K562 (cell line): Measurements from ENCODE around the gene AMMECR1L. TPM values are rescaled to one million over a fixed set of nuclear protein-coding genes. Genes with fewer than 3 reads are reported as not detected.

ENCODE experiments used
- ATAC-seq: fragments of 200-7000 bp; cut with Tn5 transposase; 3 replicates; pipeline ENCODE4 v1.9.1; 2020; ENCODE audit warnings: moderate library complexity
- BruUV-seq: library from RNA; stranded (reverse); fragments of 400-500 nt; replicated peaks from 2 replicates; lab custom pipeline; 2021; lab: Mats Ljungman, UMichigan
- CTCF ChIA-PET: fragments of 300-600 bp; formaldehyde crosslinking; extraction: SDS; loops from one replicate; lab custom pipeline; 2021; ENCODE audit warnings: low intra/inter-chr PET ratio; lab: Yijun Ruan, JAX
- POLR2A ChIA-PET: fragments of 300-600, 350-650 bp; sonication (Branson Sonifier 250); formaldehyde crosslinking; extraction: SDS; loops from one replicate; lab custom pipeline; 2021; ENCODE audit warnings: antibody characterized with exemption, inconsistent platforms; lab: Yijun Ruan, JAX
- DNase-seq, 4 experiments: peaks; one replicate each; pipeline versions ENCODE4 v3.0.0 to v3.0.0-alpha.2; 2011 to 2018; ENCODE audit warnings: low spot score in 3 of 4, mixed read lengths in 3 of 4; ENCODE audit errors: extremely low read depth in 1 of 4
- FAIRE-seq: peaks from 2 replicates; lab custom pipeline; 2011; peaks lifted over from hg19 to GRCh38; lab: Jason Lieb, UNC
- H2AFZ ChIP-seq: 2 replicates; pipeline ENCODE4 v1.6.0; 2011; ENCODE audit warnings: low read depth, low read length, control low read depth, inconsistent platforms
- H3K27ac ChIP-seq: fragments of 200-600 bp; 3 replicates; pipeline ENCODE4 v1.8.0; 2011; ENCODE audit warnings: low read depth, mild to moderate bottlenecking, control low read depth, inconsistent platforms, low read length, moderate library complexity, mixed read lengths; ENCODE audit errors: extremely low read depth
- H3K27me3 ChIP-seq, 2 experiments: fragments of 300-600 bp in 1 of 2; 2 replicates in 1 of 2; 3 replicates in 1 of 2; pipeline versions ENCODE4 v1.6.0 to v1.8.0; 2011; ENCODE audit warnings: inconsistent platforms in 2 of 2, low read length in 2 of 2, mild to moderate bottlenecking in 1 of 2, mixed read lengths in 1 of 2, moderate library complexity in 1 of 2; ENCODE audit not compliant: control insufficient read depth in 2 of 2, insufficient read depth in 2 of 2
- H3K36me3 ChIP-seq: fragments of 300-600 bp; 3 replicates; pipeline ENCODE4 v1.8.0; 2011; ENCODE audit warnings: mild to moderate bottlenecking, low read length, inconsistent platforms; ENCODE audit not compliant: control insufficient read depth, insufficient read depth
- H3K4me1 ChIP-seq, 2 experiments: fragments of 200-600 bp in 1 of 2; replicated peaks in 1 of 2; 2 replicates in 1 of 2; 3 replicates in 1 of 2; pipeline versions ENCODE4 v1.5.1 to v1.8.0; 2011; ENCODE audit warnings: inconsistent platforms in 2 of 2, low read length in 2 of 2, mild to moderate bottlenecking in 1 of 2, mixed read lengths in 1 of 2, moderate library complexity in 1 of 2; ENCODE audit not compliant: control insufficient read depth in 2 of 2, insufficient read depth in 2 of 2
- H3K4me2 ChIP-seq: 2 replicates; pipeline ENCODE4 v1.6.1; 2011; ENCODE audit warnings: low read length, control low read depth, inconsistent platforms, mixed read lengths; ENCODE audit not compliant: insufficient read depth
- H3K4me3 ChIP-seq: fragments of 200-600 bp; sonication (generic), shearing (Covaris generic); 2 replicates; pipeline ENCODE4 v1.5.1; 2016; ENCODE audit warnings: control low read depth, inconsistent platforms
- H3K79me2 ChIP-seq: fragments of 200-600 bp; 3 replicates; pipeline ENCODE4 v1.8.0; 2011; ENCODE audit warnings: low read length, inconsistent platforms; ENCODE audit not compliant: control insufficient read depth, insufficient read depth
- H3K9ac ChIP-seq, 2 experiments: 2 replicates each; pipeline versions ENCODE4 v1.6.0 to v1.6.1; 2011; ENCODE audit warnings: low read depth in 2 of 2, low read length in 2 of 2, control low read depth in 1 of 2, inconsistent platforms in 1 of 2, mild to moderate bottlenecking in 1 of 2, mixed read lengths in 1 of 2; ENCODE audit not compliant: insufficient read depth in 1 of 2
- H3K9me1 ChIP-seq: one replicate; pipeline ENCODE4 v1.6.0; 2011; ENCODE audit warnings: inconsistent platforms, mild to moderate bottlenecking, low read length, moderate library complexity; ENCODE audit not compliant: control insufficient read depth, insufficient read depth
- H3K9me3 ChIP-seq: replicated peaks from 2 replicates; pipeline ENCODE4 v1.5.1; 2011; ENCODE audit warnings: low read depth, low read length, inconsistent platforms; ENCODE audit not compliant: control insufficient read depth, insufficient read depth
- H4K20me1 ChIP-seq: replicated peaks from 2 replicates; pipeline ENCODE4 v1.6.1; 2011; ENCODE audit warnings: low read length, inconsistent platforms, mixed read lengths; ENCODE audit not compliant: control insufficient read depth, insufficient read depth
- HSF4 ChIP-seq: fragments of 250-450 bp; sonication (Bioruptor Pico); IDR thresholded peaks from 2 replicates; pipeline ENCODE4 v2.1.2; 2022; ENCODE audit warnings: mild to moderate bottlenecking, moderate library complexity, borderline replicate concordance
- ILK ChIP-seq: fragments of 450-650 bp; IDR thresholded peaks from 2 replicates; pipeline ENCODE4 v1.6.1; 2016; ENCODE audit warnings: missing genetic modification characterization, low read depth, mild to moderate bottlenecking, missing compliant biosample characterization, moderate library complexity, borderline replicate concordance
- NCOA2 ChIP-seq, 2 experiments: fragments of 450-650 bp; IDR thresholded peaks; 2 replicates each; pipeline ENCODE4 v1.6.1; 2018; ENCODE audit warnings: mild to moderate bottlenecking in 2 of 2, moderate library complexity in 1 of 2; ENCODE audit not compliant: partially characterized antibody in 2 of 2
- NCOR1 ChIP-seq: fragments of 450-650 bp; IDR thresholded peaks from 2 replicates; pipeline ENCODE4 v1.6.1; 2016; ENCODE audit warnings: mild to moderate bottlenecking, moderate library complexity
- SRSF1 ChIP-seq: fragments of 200-400 bp; formaldehyde crosslinking; IDR thresholded peaks from 2 replicates; pipeline ENCODE4 v1.6.1; 2017; ENCODE audit warnings: mild to moderate bottlenecking, low read depth, low read length, moderate library complexity
- XRCC5 ChIP-seq: fragments of 200-400 bp; formaldehyde crosslinking; IDR thresholded peaks from 2 replicates; pipeline ENCODE4 v1.6.1; 2017; ENCODE audit warnings: low read depth, mild to moderate bottlenecking, low read length
- ZC3H11A ChIP-seq: IDR thresholded peaks from 2 replicates; pipeline ENCODE4 v1.6.1; 2012; ENCODE audit warnings: low read depth, low read length, improper control_type of control experiment
- WGBS: fragments of 100-300 bp; shearing (Covaris generic); methylation state at CpG from one replicate; pipeline ENCODE4 v1.1.6; 2016; ENCODE audit warnings: low coverage, mixed read lengths; ENCODE audit not compliant: insufficient coverage; ENCODE audit errors: missing lambda C conversion rate; 5-methylcytosine and 5-hydroxymethylcytosine counted together
- in situ Hi-C: fragments of 300-500 bp; cut with MboI; formaldehyde crosslinking; loops from 4 replicates; pipeline ENCODE4 v1.15.0; 2018; ENCODE audit warnings: inconsistent platforms, mixed read lengths
- intact Hi-C: fragments of 100-400 bp; cut with micrococcal nuclease; formaldehyde crosslinking; loops from 2 replicates; pipeline ENCODE4 v1.14.2; 2022
- polyA plus RNA-seq, 8 experiments: library from polyadenylated mRNA; depleted of rRNA in 4 of 8; stranded (reverse) in 5 of 8; unstranded in 3 of 8; fragments of >200 nt; fragmentation: Nextera tagmentation in 2 of 8; fragmentation: Illumina TruSeq in 1 of 8; extraction: Ambion mirVana in 2 of 8; extraction: Trizol in 1 of 8; gene quantifications; 2 replicates each; pipeline versions ENCODE4 v1.2.1 to v1.2.3, GENCODE V29; 2011 to 2014; ENCODE audit warnings: inconsistent platforms in 1 of 8, missing spikeins in 1 of 8
- total RNA-seq, 7 experiments: library from RNA; depleted of rRNA in 6 of 7; stranded (reverse); fragments of >200 nt in 6 of 7; fragmentation: Illumina TruSeq in 2 of 7; extraction: Trizol in 2 of 7; gene quantifications; 2 replicates each; pipeline versions ENCODE4 v1.2.1 to v1.2.3, GENCODE V29; 2011 to 2021; ENCODE audit warnings: low replicate concordance in 1 of 7
- TF ChIP-seq, protein P1 (sequence below): fragments of 450-650 bp; formaldehyde crosslinking; IDR thresholded peaks from 2 replicates; pipeline ENCODE4 v1.4.0; 2020; ENCODE audit warnings: mild to moderate bottlenecking, mixed read lengths
- TF ChIP-seq, protein P2 (sequence below): fragments of 450-650 bp; IDR thresholded peaks from 2 replicates; pipeline ENCODE4 v1.6.1; 2016; ENCODE audit warnings: mild to moderate bottlenecking
- TF ChIP-seq, protein P3 (sequence below): fragments of 450-650 bp; IDR thresholded peaks from 2 replicates; pipeline ENCODE4 v1.6.1; 2016

The AMMECR1L gene
- total and polyA plus RNA-seq, 9 of the 15 experiments (the other 6 are each of a cell fraction or from before 2014, with no cell fraction given), result 3.7 to 15.3 (median 9.1) TPM

DNA sequence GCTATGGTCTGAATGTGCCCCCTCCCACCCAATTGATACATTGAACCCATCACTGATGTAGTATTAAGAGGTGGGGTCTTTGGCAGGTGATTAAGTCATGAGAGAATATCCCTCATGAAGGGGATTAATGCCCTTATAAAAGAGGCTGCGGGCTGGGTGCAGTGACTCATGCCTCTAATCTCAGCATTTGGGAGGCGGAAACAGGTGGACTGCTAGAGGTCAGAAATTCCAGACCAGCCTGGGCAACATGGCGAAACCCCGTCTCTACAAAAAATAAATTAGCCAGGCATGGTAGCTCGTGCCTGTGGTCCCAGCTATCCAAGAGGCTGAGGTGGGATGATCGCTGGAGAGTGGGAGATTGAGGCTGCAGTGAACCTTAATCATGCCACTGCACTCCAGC, 42.1 kb downstream of the AMMECR1L start:
- Histone ChIP-seq H3K27ac (no peak overlapping the region), H3K9me3 (no peaks in the 10 kb centered on the region), H3K36me3 (peaks cover 37% of the 10 kb centered on the region; the same call in 2 of the 3 replicates), H3K4me1 (peaks cover 0 to 5% of the 10 kb centered on the region in 2 experiments; a peak in 1 of 5 replicates), H3K9ac (no peak overlapping the region), H2AFZ (no peak overlapping the region), H3K9me1 (no peaks in the 10 kb centered on the region), H4K20me1 (peaks cover 4% of the 10 kb centered on the region), H3K4me2 (no peak overlapping the region), H3K79me2 (no peaks in the 10 kb centered on the region), H3K4me3 (no peak overlapping the region), H3K27me3 (no peaks in the 10 kb centered on the region)
- intact Hi-C loops, result no loop called here
- DNase-seq (no peak), ATAC-seq (peak; percentile 5; the same call in 1 of the 3 replicates), FAIRE-seq (no peak)
- ChIA-PET POLR2A (interaction anchor here (0.5 to 2.3 kb wide), 5 partner anchors 8 to 58 kb away, joined by 3 to 9 read pairs (median 4); no protein-coding TSS in a partner anchor), CTCF (interaction anchor here (0.6 kb wide), 1 partner anchor 141 kb away, joined by 3 read pairs; no protein-coding TSS in a partner anchor)
- no TSS peak for BruUV-seq
- in situ Hi-C loops, result no loop called here
- 77% methylated on average over 6 of the region's 6 CpGs for WGBS
- TF ChIP-seq NCOA2 (IDR thresholded peaks at IDR 0.05; ENCODE audit: partially characterized antibody in 2 of 2), result no peak
- TF ChIP-seq ILK, result no peak
- TF ChIP-seq XRCC5, result no peak
- TF ChIP-seq, protein P1, sequence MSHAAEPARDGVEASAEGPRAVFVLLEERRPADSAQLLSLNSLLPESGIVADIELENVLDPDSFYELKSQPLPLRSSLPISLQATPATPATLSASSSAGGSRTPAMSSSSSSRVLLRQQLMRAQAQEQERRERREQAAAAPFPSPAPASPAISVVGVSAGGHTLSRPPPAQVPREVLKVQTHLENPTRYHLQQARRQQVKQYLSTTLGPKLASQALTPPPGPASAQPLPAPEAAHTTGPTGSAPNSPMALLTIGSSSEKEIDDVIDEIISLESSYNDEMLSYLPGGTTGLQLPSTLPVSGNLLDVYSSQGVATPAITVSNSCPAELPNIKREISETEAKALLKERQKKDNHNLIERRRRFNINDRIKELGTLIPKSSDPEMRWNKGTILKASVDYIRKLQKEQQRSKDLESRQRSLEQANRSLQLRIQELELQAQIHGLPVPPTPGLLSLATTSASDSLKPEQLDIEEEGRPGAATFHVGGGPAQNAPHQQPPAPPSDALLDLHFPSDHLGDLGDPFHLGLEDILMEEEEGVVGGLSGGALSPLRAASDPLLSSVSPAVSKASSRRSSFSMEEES (CRISPR knock-in tag), result no peak
- no peak for TF ChIP-seq SRSF1
- TF ChIP-seq HSF4 (CRISPR knock-in tag), result no peak
- TF ChIP-seq, protein P2, sequence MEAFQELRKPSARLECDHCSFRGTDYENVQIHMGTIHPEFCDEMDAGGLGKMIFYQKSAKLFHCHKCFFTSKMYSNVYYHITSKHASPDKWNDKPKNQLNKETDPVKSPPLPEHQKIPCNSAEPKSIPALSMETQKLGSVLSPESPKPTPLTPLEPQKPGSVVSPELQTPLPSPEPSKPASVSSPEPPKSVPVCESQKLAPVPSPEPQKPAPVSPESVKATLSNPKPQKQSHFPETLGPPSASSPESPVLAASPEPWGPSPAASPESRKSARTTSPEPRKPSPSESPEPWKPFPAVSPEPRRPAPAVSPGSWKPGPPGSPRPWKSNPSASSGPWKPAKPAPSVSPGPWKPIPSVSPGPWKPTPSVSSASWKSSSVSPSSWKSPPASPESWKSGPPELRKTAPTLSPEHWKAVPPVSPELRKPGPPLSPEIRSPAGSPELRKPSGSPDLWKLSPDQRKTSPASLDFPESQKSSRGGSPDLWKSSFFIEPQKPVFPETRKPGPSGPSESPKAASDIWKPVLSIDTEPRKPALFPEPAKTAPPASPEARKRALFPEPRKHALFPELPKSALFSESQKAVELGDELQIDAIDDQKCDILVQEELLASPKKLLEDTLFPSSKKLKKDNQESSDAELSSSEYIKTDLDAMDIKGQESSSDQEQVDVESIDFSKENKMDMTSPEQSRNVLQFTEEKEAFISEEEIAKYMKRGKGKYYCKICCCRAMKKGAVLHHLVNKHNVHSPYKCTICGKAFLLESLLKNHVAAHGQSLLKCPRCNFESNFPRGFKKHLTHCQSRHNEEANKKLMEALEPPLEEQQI, result no peak
- no peak for TF ChIP-seq NCOR1
- TF ChIP-seq, protein P3, sequence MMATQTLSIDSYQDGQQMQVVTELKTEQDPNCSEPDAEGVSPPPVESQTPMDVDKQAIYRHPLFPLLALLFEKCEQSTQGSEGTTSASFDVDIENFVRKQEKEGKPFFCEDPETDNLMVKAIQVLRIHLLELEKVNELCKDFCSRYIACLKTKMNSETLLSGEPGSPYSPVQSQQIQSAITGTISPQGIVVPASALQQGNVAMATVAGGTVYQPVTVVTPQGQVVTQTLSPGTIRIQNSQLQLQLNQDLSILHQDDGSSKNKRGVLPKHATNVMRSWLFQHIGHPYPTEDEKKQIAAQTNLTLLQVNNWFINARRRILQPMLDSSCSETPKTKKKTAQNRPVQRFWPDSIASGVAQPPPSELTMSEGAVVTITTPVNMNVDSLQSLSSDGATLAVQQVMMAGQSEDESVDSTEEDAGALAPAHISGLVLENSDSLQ, result no peak
- no peak for TF ChIP-seq ZC3H11A
